ENCODE data around the gene ZNF444. TPM values are rescaled to one million over a fixed set of nuclear protein-coding genes. Genes with fewer than 3 reads are reported as not detected.

ZNF444 gene
- total and polyA plus RNA-seq, 9 of the 15 experiments (the other 6 are each of a cell fraction or from before 2014, with no cell fraction given): 0.39 to 40.0 (median 6.9) TPM

DNA sequence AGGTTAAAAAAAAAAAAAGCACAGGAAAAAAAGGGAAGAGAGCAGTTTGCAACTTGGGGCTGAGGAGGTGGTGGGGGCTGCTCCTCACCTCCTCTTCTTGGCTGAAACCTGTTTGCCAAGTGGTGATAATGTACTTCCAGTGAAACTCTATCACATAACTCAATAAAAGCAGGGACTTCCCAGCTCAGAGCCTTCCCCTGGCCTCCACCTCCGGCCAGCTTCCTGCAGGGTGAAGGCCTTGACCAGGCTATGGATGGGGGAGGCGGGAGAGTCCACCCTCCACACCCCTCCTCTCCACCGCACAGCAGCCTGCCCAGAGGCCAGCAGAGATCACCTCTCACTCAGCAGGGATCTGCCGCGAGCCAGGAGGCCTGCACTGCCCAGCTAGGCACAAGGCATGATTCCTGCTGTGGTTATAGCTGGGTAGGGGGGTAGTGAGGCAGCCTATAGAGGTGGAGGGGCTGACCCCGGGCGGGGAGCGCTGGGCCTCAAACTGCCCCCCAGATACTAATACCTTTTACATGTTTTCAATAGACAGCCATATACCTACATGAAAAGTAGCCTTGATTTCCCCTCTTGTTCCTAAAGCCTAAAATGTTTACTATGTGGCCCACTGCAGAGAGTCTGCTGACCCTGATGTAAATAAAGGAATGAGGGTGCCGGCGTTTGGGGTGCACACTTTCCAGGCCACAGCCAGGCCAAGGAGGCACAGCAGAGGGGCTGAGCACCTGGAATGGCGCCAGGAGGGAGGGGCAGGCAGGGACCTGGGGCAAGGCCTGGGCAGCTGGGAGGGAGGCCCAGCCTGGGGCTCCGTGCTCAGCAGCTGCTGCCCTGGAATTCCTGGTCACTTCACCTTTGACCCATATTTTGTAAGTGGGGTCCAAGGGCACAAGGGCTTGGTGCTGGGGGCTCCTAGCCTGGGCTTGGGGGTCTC, 30.3 kb upstream of the ZNF444 start:
- no TSS peak for BruUV-seq (replicated peaks)
- no peak overlapping the region for H2AFZ ChIP-seq (ENCODE audit: low read depth, low read length)
- H3K9me1 ChIP-seq (ENCODE audit: control insufficient read depth, insufficient read depth, low read length): peaks cover 12% of the 10 kb centered on the region
- H3K27ac ChIP-seq (ENCODE audit: extremely low read depth, low read depth, low read length): no peak overlapping the region
- H3K79me2 ChIP-seq (ENCODE audit: control insufficient read depth, insufficient read depth, low read length): peaks cover 97% of the 10 kb centered on the region
- in situ Hi-C loops (cut with MboI) (no loop called here), intact Hi-C loops (cut with micrococcal nuclease) (no loop called here)
- DNase-seq (ENCODE audit: extremely low read depth in 1 of 4, low spot score in 3 of 4) (peak in 1 of 4 experiments; percentile 14), ATAC-seq (peak; percentile 78), FAIRE-seq (no peak)
- peaks cover 24% of the 10 kb centered on the region for H4K20me1 ChIP-seq (replicated peaks; ENCODE audit: control insufficient read depth, insufficient read depth, low read length)
- no peaks in the 10 kb centered on the region for H3K27me3 ChIP-seq (ENCODE audit: control insufficient read depth in 2 of 2, insufficient read depth in 2 of 2, low read length in 2 of 2)
- WGBS (ENCODE audit: insufficient coverage, low coverage, missing lambda C conversion rate): 66% methylated on average over 11 of the region's 12 CpGs
- peaks cover 8 to 65% of the 10 kb centered on the region in 2 experiments; a peak in 3 of 5 replicates for H3K4me1 ChIP-seq (replicated peaks in 1 of 2; ENCODE audit: control insufficient read depth in 2 of 2, insufficient read depth in 2 of 2, low read length in 2 of 2)
- H3K4me2 ChIP-seq (ENCODE audit: insufficient read depth, low read length): no peak overlapping the region
- peaks cover 61% of the 10 kb centered on the region for H3K36me3 ChIP-seq (ENCODE audit: control insufficient read depth, insufficient read depth, low read length)
- ChIA-PET CTCF (ENCODE audit: low intra/inter-chr PET ratio) (no interaction called here), POLR2A (interaction anchor here (0.6 to 1.2 kb wide), 6 partner anchors 9 to 78 kb away, joined by 3 to 4 read pairs (median 3); no protein-coding TSS in a partner anchor)
- H3K4me3 ChIP-seq: no peak overlapping the region
- H3K9ac ChIP-seq (ENCODE audit: insufficient read depth in 1 of 2, low read depth in 2 of 2, low read length in 2 of 2): peak overlapping the region in 1 of 2 experiments; percentile 83; a peak in 2 of 4 replicates
- peaks cover 4% of the 10 kb centered on the region; the same call in 1 of the 2 replicates for H3K9me3 ChIP-seq (replicated peaks; ENCODE audit: control insufficient read depth, insufficient read depth, low read depth, low read length)
- TF ChIP-seq ZNF3 (CRISPR knock-in tag; IDR thresholded peaks at IDR 0.05) (no peak), ZBTB7A (IDR thresholded peaks at IDR 0.05; ENCODE audit: borderline replicate concordance, control insufficient read depth, low read depth, low read length) (0 out of 2 replicates have a peak, but pooled peaks have one; percentile 23), POLR2G (IDR thresholded peaks at IDR 0.05; ENCODE audit: low read depth, low read length) (peak; percentile 45; the same call in 1 of the 2 replicates), ZNF707 (CRISPR knock-in tag; conservative IDR thresholded peaks at IDR 0.05) (no peak), GATAD2B (IDR thresholded peaks at IDR 0.05; ENCODE audit: borderline replicate concordance) (no peak), RBFOX2 (IDR thresholded peaks at IDR 0.05; ENCODE audit: low read depth, low read length) (peak; percentile 34; the same call in 1 of the 2 replicates)
- TF ChIP-seq, protein P1, sequence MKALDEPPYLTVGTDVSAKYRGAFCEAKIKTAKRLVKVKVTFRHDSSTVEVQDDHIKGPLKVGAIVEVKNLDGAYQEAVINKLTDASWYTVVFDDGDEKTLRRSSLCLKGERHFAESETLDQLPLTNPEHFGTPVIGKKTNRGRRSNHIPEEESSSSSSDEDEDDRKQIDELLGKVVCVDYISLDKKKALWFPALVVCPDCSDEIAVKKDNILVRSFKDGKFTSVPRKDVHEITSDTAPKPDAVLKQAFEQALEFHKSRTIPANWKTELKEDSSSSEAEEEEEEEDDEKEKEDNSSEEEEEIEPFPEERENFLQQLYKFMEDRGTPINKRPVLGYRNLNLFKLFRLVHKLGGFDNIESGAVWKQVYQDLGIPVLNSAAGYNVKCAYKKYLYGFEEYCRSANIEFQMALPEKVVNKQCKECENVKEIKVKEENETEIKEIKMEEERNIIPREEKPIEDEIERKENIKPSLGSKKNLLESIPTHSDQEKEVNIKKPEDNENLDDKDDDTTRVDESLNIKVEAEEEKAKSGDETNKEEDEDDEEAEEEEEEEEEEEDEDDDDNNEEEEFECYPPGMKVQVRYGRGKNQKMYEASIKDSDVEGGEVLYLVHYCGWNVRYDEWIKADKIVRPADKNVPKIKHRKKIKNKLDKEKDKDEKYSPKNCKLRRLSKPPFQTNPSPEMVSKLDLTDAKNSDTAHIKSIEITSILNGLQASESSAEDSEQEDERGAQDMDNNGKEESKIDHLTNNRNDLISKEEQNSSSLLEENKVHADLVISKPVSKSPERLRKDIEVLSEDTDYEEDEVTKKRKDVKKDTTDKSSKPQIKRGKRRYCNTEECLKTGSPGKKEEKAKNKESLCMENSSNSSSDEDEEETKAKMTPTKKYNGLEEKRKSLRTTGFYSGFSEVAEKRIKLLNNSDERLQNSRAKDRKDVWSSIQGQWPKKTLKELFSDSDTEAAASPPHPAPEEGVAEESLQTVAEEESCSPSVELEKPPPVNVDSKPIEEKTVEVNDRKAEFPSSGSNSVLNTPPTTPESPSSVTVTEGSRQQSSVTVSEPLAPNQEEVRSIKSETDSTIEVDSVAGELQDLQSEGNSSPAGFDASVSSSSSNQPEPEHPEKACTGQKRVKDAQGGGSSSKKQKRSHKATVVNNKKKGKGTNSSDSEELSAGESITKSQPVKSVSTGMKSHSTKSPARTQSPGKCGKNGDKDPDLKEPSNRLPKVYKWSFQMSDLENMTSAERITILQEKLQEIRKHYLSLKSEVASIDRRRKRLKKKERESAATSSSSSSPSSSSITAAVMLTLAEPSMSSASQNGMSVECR (CRISPR knock-in tag; IDR thresholded peaks at IDR 0.05): no peak
- TF ChIP-seq, protein P2, sequence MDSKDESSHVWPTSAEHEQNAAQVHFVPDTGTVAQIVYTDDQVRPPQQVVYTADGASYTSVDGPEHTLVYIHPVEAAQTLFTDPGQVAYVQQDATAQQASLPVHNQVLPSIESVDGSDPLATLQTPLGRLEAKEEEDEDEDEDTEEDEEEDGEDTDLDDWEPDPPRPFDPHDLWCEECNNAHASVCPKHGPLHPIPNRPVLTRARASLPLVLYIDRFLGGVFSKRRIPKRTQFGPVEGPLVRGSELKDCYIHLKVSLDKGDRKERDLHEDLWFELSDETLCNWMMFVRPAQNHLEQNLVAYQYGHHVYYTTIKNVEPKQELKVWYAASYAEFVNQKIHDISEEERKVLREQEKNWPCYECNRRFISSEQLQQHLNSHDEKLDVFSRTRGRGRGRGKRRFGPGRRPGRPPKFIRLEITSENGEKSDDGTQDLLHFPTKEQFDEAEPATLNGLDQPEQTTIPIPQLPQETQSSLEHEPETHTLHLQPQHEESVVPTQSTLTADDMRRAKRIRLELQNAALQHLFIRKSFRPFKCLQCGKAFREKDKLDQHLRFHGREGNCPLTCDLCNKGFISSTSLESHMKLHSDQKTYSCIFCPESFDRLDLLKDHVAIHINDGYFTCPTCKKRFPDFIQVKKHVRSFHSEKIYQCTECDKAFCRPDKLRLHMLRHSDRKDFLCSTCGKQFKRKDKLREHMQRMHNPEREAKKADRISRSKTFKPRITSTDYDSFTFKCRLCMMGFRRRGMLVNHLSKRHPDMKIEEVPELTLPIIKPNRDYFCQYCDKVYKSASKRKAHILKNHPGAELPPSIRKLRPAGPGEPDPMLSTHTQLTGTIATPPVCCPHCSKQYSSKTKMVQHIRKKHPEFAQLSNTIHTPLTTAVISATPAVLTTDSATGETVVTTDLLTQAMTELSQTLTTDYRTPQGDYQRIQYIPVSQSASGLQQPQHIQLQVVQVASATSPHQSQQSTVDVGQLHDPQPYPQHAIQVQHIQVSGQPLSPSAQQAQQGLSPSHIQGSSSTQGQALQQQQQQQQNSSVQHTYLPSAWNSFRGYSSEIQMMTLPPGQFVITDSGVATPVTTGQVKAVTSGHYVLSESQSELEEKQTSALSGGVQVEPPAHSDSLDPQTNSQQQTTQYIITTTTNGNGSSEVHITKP (IDR thresholded peaks at IDR 0.05; ENCODE audit: partially characterized antibody): peak; percentile 53
- TF ChIP-seq, protein P3, sequence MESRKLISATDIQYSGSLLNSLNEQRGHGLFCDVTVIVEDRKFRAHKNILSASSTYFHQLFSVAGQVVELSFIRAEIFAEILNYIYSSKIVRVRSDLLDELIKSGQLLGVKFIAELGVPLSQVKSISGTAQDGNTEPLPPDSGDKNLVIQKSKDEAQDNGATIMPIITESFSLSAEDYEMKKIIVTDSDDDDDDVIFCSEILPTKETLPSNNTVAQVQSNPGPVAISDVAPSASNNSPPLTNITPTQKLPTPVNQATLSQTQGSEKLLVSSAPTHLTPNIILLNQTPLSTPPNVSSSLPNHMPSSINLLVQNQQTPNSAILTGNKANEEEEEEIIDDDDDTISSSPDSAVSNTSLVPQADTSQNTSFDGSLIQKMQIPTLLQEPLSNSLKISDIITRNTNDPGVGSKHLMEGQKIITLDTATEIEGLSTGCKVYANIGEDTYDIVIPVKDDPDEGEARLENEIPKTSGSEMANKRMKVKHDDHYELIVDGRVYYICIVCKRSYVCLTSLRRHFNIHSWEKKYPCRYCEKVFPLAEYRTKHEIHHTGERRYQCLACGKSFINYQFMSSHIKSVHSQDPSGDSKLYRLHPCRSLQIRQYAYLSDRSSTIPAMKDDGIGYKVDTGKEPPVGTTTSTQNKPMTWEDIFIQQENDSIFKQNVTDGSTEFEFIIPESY (CRISPR knock-in tag; IDR thresholded peaks at IDR 0.05): peak; percentile 51; the same call in 1 of the 2 replicates
